HepG2 (cell line): ENCODE results near the gene IRS1. TPM values are rescaled to one million over a fixed set of nuclear protein-coding genes. Genes with fewer than 3 reads are reported as not detected.
A peak's percentile ranks its signal among the peaks of the same experiment; 100 is the strongest.

ENCODE experiments used
- ARID2 ChIP-seq: sonication (generic); formaldehyde crosslinking; IDR thresholded peaks from 2 replicates; pipeline ENCODE4 v1.8.1; 2022; ENCODE audit warnings: mild to moderate bottlenecking, missing genetic modification reagents, borderline replicate concordance
- ATF7 ChIP-seq, 2 experiments: fragments of 450-650 bp in 1 of 2; sonication (generic) in 1 of 2; formaldehyde crosslinking in 1 of 2; IDR thresholded peaks; 2 replicates each; pipeline versions ENCODE4 v1.4.0 to v1.6.1; 2016 to 2020; ENCODE audit warnings: antibody characterized with exemption in 1 of 2, mild to moderate bottlenecking in 1 of 2, missing genetic modification reagents in 1 of 2
- BCL6 ChIP-seq: IDR thresholded peaks from 2 replicates; pipeline ENCODE4 v1.6.1; 2016; ENCODE audit warnings: missing genetic modification reagents, missing compliant biosample characterization
- EP300 ChIP-seq, 3 experiments: sonication (generic) in 1 of 3; formaldehyde crosslinking in 1 of 3; IDR thresholded peaks; 2 replicates each; pipeline versions ENCODE4 v1.5.1 to v1.6.1; 2011 to 2020; ENCODE audit warnings: low read depth in 2 of 3, low read length in 2 of 3, borderline replicate concordance in 1 of 3, improper control_type of control experiment in 1 of 3, mild to moderate bottlenecking in 1 of 3, missing genetic modification reagents in 1 of 3, moderate library complexity in 1 of 3
- ETV6 ChIP-seq: sonication (generic); formaldehyde crosslinking; conservative IDR thresholded peaks from 2 replicates; pipeline ENCODE4 v1.4.0; 2020; ENCODE audit warnings: missing genetic modification reagents
- GATAD1 ChIP-seq: IDR thresholded peaks from 2 replicates; pipeline ENCODE4 v1.6.1; 2016; ENCODE audit warnings: missing genetic modification reagents, missing compliant biosample characterization
- GLI4 ChIP-seq: sonication (generic); formaldehyde crosslinking; IDR thresholded peaks from 2 replicates; pipeline ENCODE4 v1.5.1; 2020; ENCODE audit warnings: missing genetic modification reagents, mild to moderate bottlenecking, moderate library complexity, borderline replicate concordance
- HMGA1 ChIP-seq: sonication (generic); formaldehyde crosslinking; conservative IDR thresholded peaks from 2 replicates; pipeline ENCODE4 v1.4.0; 2020; ENCODE audit warnings: missing genetic modification reagents
- MAX ChIP-seq: IDR thresholded peaks from 2 replicates; pipeline ENCODE4 v1.6.1; 2012; ENCODE audit warnings: inconsistent platforms
- MLLT10 ChIP-seq: sonication (generic); formaldehyde crosslinking; IDR thresholded peaks from 2 replicates; pipeline ENCODE4 v1.4.0; 2020; ENCODE audit warnings: missing genetic modification reagents
- NCOA1 ChIP-seq: sonication (generic); formaldehyde crosslinking; IDR thresholded peaks from 2 replicates; pipeline ENCODE4 v1.9.0; 2021; ENCODE audit warnings: missing genetic modification reagents
- NCOR1 ChIP-seq: fragments of 200-600 bp; sonication (generic); IDR thresholded peaks from 2 replicates; pipeline ENCODE4 v1.7.0; 2017; ENCODE audit warnings: antibody characterized with exemption, low read length, borderline replicate concordance
- PCBP1 ChIP-seq: fragments of 200-400 bp; formaldehyde crosslinking; IDR thresholded peaks from 2 replicates; pipeline ENCODE4 v1.6.1; 2017; ENCODE audit warnings: mild to moderate bottlenecking, low read depth, low read length, borderline replicate concordance
- SAFB2 ChIP-seq: sonication (generic); formaldehyde crosslinking; IDR thresholded peaks from 2 replicates; pipeline ENCODE4 v1.5.1; 2020; ENCODE audit warnings: missing genetic modification reagents, low read depth, mild to moderate bottlenecking, borderline replicate concordance
- TAF1 ChIP-seq: sonication (generic); formaldehyde crosslinking; IDR thresholded peaks from 2 replicates; pipeline ENCODE4 v1.4.0; 2020; ENCODE audit warnings: missing genetic modification reagents
- TOPORS ChIP-seq: sonication (generic); formaldehyde crosslinking; IDR thresholded peaks from 2 replicates; pipeline ENCODE4 v1.8.0; 2023; ENCODE audit warnings: mild to moderate bottlenecking, missing genetic modification reagents
- XRCC5 ChIP-seq: fragments of 200-400 bp; formaldehyde crosslinking; optimal IDR thresholded peaks from 2 replicates; pipeline ENCODE3; 2017; ENCODE audit warnings: mild to moderate bottlenecking, low read length
- ZMYM4 ChIP-seq: sonication (generic); formaldehyde crosslinking; IDR thresholded peaks from 2 replicates; pipeline ENCODE4 v1.8.1; 2023; ENCODE audit warnings: mild to moderate bottlenecking, missing genetic modification reagents
- ZNF343 ChIP-seq: sonication (generic); formaldehyde crosslinking; IDR thresholded peaks from 2 replicates; pipeline ENCODE4 v1.4.0; 2020; ENCODE audit warnings: mild to moderate bottlenecking, missing genetic modification reagents
- ZNF580 ChIP-seq: IDR thresholded peaks from 2 replicates; pipeline ENCODE4 v1.6.1; 2016; ENCODE audit warnings: low read depth, borderline replicate concordance
- ZNF800 ChIP-seq: sonication (generic); formaldehyde crosslinking; IDR thresholded peaks from 2 replicates; pipeline ENCODE4 v1.4.0; 2020; ENCODE audit warnings: missing genetic modification reagents
- ZSCAN25 ChIP-seq: sonication (generic); formaldehyde crosslinking; IDR thresholded peaks from 2 replicates; pipeline ENCODE4 v1.8.0; 2022; ENCODE audit warnings: mild to moderate bottlenecking, missing genetic modification reagents
- ZSCAN30 ChIP-seq: sonication (generic); formaldehyde crosslinking; IDR thresholded peaks from 2 replicates; pipeline ENCODE4 v1.5.0; 2020; ENCODE audit warnings: mild to moderate bottlenecking, missing genetic modification reagents
- polyA plus RNA-seq, 8 experiments: library from polyadenylated mRNA; depleted of rRNA in 3 of 8; stranded (reverse) in 7 of 8; unstranded in 1 of 8; fragments of >200 nt; fragmentation: Illumina TruSeq in 4 of 8; extraction: Trizol in 4 of 8; gene quantifications; 2 replicates each; pipeline versions ENCODE4 v1.2.1 to v1.2.3, GENCODE V29; 2011 to 2016; ENCODE audit warnings: low read depth in 4 of 8, missing spikeins in 1 of 8, mixed read lengths in 1 of 8; ENCODE audit not compliant: insufficient read depth in 1 of 8
- total RNA-seq, 5 experiments: library from RNA; depleted of rRNA; stranded (reverse); fragments of >200 nt; fragmentation: Illumina TruSeq; extraction: Trizol; gene quantifications; 2 replicates each; pipeline ENCODE4 v1.2.3, GENCODE V29; 2016; ENCODE audit warnings: low read depth in 1 of 5
- TF ChIP-seq, protein P1 (sequence below): sonication (generic); formaldehyde crosslinking; conservative IDR thresholded peaks from 2 replicates; pipeline ENCODE4 v1.8.0; 2022; ENCODE audit warnings: mild to moderate bottlenecking, moderate library complexity, missing genetic modification reagents
- TF ChIP-seq, protein P2 (sequence below): IDR thresholded peaks from 2 replicates; pipeline ENCODE4 v1.6.1; 2018; ENCODE audit warnings: missing genetic modification reagents, mild to moderate bottlenecking, missing compliant biosample characterization

IRS1 gene
- total and polyA plus RNA-seq, 2 of the 13 experiments (the other 11 are each of a cell fraction or from before 2014, with no cell fraction given), result 8.7 to 9.0 TPM

DNA sequence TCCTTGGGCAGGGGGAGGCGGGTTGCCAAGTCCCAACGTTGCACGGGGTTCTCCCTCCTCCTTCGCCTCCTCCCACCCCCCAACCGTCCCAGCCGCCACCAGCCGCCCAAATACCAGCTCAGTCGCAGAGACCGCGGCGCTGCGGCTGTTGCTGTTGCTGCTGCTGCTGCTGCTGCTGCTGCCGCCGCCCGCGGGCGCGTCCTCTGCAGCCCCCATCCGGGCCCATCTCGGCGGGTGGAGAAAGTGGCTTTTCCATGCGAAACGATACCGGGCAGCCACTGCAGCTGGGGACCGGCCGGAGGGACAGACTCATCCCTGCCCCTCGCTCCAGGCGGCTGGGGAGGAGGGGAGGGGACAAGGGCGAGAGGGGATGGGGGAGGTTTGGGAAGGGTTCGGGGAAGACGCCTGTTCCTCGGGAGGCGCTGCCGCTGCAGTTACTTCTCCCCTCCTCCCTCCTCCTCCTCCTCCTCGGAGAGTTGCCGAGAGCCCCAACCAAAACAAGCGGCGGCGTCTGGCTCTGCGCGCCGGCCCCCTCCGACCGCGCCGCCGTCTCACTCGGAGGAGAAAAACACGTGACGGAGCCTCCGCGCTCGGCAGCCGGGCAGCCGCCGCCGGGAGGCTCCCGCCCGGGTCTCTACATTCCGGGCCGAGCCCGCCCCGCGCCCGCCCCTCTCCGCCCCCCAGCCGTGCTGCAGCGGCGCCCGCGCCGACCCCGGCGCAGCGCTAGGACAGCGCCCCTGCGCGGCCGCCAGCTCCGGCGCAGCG lies at the start of gene IRS1 (continued):
- TF ChIP-seq ZNF343 (CRISPR knock-in tag), result no peak
- TF ChIP-seq BCL6 (CRISPR knock-in tag), result peak; percentile 44
- TF ChIP-seq XRCC5, result peak; percentile 37
- 0 out of 2 replicates have a peak, but pooled peaks have one; percentile 42 for TF ChIP-seq GLI4 (CRISPR knock-in tag)
- no peak for TF ChIP-seq ATF7 (IDR thresholded peaks at IDR 0.05)
- TF ChIP-seq ATF7 (CRISPR knock-in tag; IDR thresholded peaks at IDR 0.05), result no peak
- TF ChIP-seq HMGA1 (CRISPR knock-in tag), result no peak
- peak; percentile 53; the same call in 1 of the 2 replicates for TF ChIP-seq ZSCAN25
- no peak for TF ChIP-seq SAFB2 (CRISPR knock-in tag)
- peak in 1 of 2 experiments; percentile 50; a peak in 2 of 4 replicates for TF ChIP-seq EP300 (IDR thresholded peaks at IDR 0.05; ENCODE audit: low read depth in 2 of 2, low read length in 2 of 2)
- no peak for TF ChIP-seq EP300 (CRISPR knock-in tag; IDR thresholded peaks at IDR 0.05; ENCODE audit: borderline replicate concordance)
- TF ChIP-seq NCOA1 (CRISPR knock-in tag), result no peak
- TF ChIP-seq NCOR1, result no peak
- TF ChIP-seq, protein P1, sequence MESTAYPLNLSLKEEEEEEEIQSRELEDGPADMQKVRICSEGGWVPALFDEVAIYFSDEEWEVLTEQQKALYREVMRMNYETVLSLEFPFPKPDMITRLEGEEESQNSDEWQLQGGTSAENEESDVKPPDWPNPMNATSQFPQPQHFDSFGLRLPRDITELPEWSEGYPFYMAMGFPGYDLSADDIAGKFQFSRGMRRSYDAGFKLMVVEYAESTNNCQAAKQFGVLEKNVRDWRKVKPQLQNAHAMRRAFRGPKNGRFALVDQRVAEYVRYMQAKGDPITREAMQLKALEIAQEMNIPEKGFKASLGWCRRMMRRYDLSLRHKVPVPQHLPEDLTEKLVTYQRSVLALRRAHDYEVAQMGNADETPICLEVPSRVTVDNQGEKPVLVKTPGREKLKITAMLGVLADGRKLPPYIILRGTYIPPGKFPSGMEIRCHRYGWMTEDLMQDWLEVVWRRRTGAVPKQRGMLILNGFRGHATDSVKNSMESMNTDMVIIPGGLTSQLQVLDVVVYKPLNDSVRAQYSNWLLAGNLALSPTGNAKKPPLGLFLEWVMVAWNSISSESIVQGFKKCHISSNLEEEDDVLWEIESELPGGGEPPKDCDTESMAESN (CRISPR knock-in tag), result no peak
- TF ChIP-seq TOPORS (CRISPR knock-in tag), result no peak
- TF ChIP-seq ZSCAN30 (CRISPR knock-in tag), result no peak
- TF ChIP-seq, protein P2, sequence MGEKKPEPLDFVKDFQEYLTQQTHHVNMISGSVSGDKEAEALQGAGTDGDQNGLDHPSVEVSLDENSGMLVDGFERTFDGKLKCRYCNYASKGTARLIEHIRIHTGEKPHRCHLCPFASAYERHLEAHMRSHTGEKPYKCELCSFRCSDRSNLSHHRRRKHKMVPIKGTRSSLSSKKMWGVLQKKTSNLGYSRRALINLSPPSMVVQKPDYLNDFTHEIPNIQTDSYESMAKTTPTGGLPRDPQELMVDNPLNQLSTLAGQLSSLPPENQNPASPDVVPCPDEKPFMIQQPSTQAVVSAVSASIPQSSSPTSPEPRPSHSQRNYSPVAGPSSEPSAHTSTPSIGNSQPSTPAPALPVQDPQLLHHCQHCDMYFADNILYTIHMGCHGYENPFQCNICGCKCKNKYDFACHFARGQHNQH (CRISPR knock-in tag), result no peak
- peak; percentile 39; the same call in 1 of the 2 replicates for TF ChIP-seq GATAD1 (CRISPR knock-in tag)
- no peak; the same call in 1 of the 2 replicates for TF ChIP-seq ETV6
- peak; percentile 87 for TF ChIP-seq MAX
- TF ChIP-seq ZMYM4, result peak; percentile 67; the same call in 1 of the 2 replicates
- TF ChIP-seq MLLT10 (CRISPR knock-in tag), result no peak
- no peak for TF ChIP-seq ZNF800
- TF ChIP-seq TAF1, result peak; percentile 28; the same call in 1 of the 2 replicates
- TF ChIP-seq ZNF580 (CRISPR knock-in tag), result no peak
- no peak for TF ChIP-seq PCBP1
- no peak for TF ChIP-seq ARID2
